Stomach (tissue), 9 donors: Measurements from ENCODE around the gene TMCC1. TPM values are rescaled to one million over a fixed set of nuclear protein-coding genes. Genes with fewer than 3 reads are reported as not detected.
A peak's percentile ranks its signal among the peaks of the same experiment; 100 is the strongest.

ENCODE experiments used
- DNase-seq, 2 donors: peaks; one replicate each; pipeline versions ENCODE4 v3.0.0 to v3.0.0-alpha.2; 2013 to 2019
- H3K27ac ChIP-seq, 5 donors: fragments of 200-600 bp in 4 of 5; sonication (generic) in 4 of 5; one replicate each; pipeline ENCODE4 v1.5.1; 2013 to 2019; ENCODE audit warnings: mild to moderate bottlenecking in 1 of 5, moderate library complexity in 1 of 5
- H3K27me3 ChIP-seq, 3 donors: fragments of 200-600 bp; sonication (generic); one replicate each; pipeline ENCODE4 v1.5.1; 2017 to 2019; ENCODE audit warnings: mixed run types in 1 of 3
- H3K36me3 ChIP-seq, 4 donors: fragments of 200-600 bp; sonication (generic); 1 replicate in 3 of 4; 2 replicates in 1 of 4; pipeline ENCODE4 v1.5.1; 2016 to 2019
- H3K4me1 ChIP-seq, 4 donors: fragments of 200-600 bp; sonication (generic); one replicate each; pipeline ENCODE4 v1.5.1; 2016 to 2019
- H3K4me3 ChIP-seq, 4 donors: fragments of 200-600 bp; sonication (generic) in 3 of 4; one replicate each; pipeline ENCODE4 v1.5.1; 2016 to 2019; ENCODE audit warnings: mild to moderate bottlenecking in 1 of 4
- H3K9me3 ChIP-seq, 4 donors: fragments of 200-600 bp; sonication (generic); one replicate each; pipeline ENCODE4 v1.5.1; 2016 to 2019
- EP300 ChIP-seq: sonication (generic); formaldehyde crosslinking; IDR thresholded peaks from one replicate; pipeline ENCODE4 v1.6.1; 2017; ENCODE audit warnings: antibody characterized with exemption
- POLR2A ChIP-seq, 4 donors: fragments of 450-650 bp; IDR thresholded peaks; one replicate each; pipeline ENCODE4 v1.6.1; 2016; ENCODE audit warnings: antibody characterized with exemption in 4 of 4, control low read depth in 2 of 4, mild to moderate bottlenecking in 1 of 4, moderate library complexity in 1 of 4
- POLR2AphosphoS5 ChIP-seq, 3 donors: sonication (generic); formaldehyde crosslinking; IDR thresholded peaks; one replicate each; pipeline ENCODE4 v1.6.1; 2016; ENCODE audit warnings: antibody characterized with exemption in 3 of 3
- WGBS, 5 donors: extraction: QIAGEN DNeasy Blood & Tissue Kit in 3 of 5; methylation state at CpG; one replicate each; pipeline versions ENCODE4 v1.1.5 to v1.1.7; 2013 to 2018; 5-methylcytosine and 5-hydroxymethylcytosine counted together
- intact Hi-C: fragments of 100-400 bp; cut with DNase I; formaldehyde crosslinking; loops from one replicate; pipeline ENCODE4 v1.15.1; 2023; ENCODE audit warnings: low total_unique reads
- polyA plus RNA-seq, 3 donors: library from polyadenylated mRNA; stranded (reverse); fragments of 200-250 nt; gene quantifications; one replicate each; pipeline ENCODE4 v1.2.3, GENCODE V29; 2013
- total RNA-seq, 5 donors: library from RNA; depleted of rRNA; stranded (reverse); fragments of >200 nt; gene quantifications; one replicate each; pipeline versions ENCODE4 v1.1.0 to v1.2.3, GENCODE V29; 2014 to 2016
- TF ChIP-seq, protein P1 (sequence below), 7 experiments: fragments of 450-650 bp in 4 of 7; fragments of 200-600 bp in 3 of 7; sonication (generic) in 3 of 7; IDR thresholded peaks; one replicate each; pipeline ENCODE4 v1.5.1; 2016 to 2019; ENCODE audit warnings: antibody characterized with exemption in 7 of 7, control low read depth in 2 of 7, mild to moderate bottlenecking in 1 of 7
- donor health status: healthy with polysubstance abuse.
- donor health status: Bipolar disorder and iron deficiency.
- donor health status: healthy.

Gene TMCC1
- total and polyA plus RNA-seq, 8 donors, result 5.0 to 26.6 (median 9.3) TPM

DNA sequence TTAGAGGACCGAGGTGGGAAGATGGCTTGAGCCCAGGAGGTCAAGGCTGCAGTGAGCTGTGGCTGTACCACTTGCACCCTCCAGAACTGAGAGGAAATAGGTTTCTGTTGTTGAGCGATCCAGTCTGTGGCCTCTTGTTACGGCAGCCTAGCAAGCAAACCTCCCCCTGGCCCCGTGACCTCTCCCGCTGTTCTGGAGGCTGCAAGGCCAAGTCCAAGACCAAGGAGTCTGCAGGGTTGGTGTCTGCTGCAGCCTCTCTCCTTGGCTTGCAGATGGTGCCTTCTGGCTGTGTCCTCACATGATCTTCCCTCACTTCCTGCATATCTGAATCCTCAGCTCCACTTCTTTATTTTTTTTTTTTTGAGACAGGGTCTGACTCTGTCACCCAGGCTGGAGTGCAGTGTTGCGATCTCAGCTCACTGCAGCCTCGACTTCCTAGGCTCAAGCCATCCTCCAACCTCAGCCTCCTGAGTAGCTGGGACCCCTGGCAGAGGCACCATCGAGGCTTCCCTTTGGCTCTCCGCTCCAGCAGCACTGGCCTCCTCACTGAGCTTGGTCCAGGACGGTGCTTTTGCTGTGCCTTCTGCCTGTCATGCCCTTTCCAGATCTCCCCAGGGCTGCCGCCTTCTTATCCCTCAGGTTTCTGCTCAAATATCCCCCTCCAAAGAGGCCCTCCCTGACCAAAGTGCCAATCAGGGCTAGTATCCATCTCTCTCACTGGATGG, 269.0 kb downstream of the TMCC1 start:
- WGBS, 5 donors, result 69 to 81% (median 80%) methylated on average over 10 to 11 of the region's 11 CpGs
- no peaks in the 10 kb centered on the region for H3K27me3 ChIP-seq

DNA sequence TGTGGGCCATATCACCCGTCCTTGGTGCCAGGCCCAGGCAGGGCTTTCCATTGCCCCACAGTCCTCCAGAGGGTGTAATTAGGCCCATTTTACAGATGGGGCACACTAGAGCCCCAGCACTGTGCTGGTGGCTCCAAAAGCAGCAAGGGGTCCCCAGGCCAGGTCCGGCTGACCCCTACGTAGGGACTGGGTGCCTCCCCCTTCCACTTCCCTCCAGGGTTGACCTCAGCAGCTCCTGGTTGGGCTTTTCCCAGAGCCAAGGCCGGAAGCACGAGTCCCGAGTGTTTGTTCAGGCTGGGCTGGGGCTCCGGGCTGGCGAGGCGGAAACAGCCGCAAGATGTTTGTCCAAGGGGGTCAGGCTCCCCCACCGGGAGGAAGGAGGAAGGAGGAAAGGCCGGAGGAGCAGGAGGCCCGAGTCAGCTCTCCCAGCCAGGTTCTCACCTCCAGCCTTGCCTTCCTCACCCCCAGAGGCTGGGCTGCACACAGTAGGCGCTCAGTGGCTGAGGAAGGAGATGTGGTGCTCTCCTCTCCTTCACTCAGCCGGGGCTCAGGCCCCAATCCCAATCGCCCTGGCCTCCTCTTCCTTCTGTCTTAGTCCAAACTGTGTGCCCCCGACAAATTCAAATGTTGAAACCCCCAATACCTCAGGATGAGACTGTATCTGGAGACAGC, 269.9 kb downstream of the TMCC1 start:
- DNase-seq, result peak; percentile 80 to 92
- Histone ChIP-seq H3K27ac (peak overlapping the region; percentile 49 to 99 (median 97)), H3K4me3 (no peak overlapping the region), H3K36me3 (no peaks in the 10 kb centered on the region), H3K4me1 (peaks cover 60 to 87% (median 72%) of the 10 kb centered on the region in 4 donors), H3K27me3 (no peaks in the 10 kb centered on the region), H3K9me3 (no peaks in the 10 kb centered on the region)
- intact Hi-C loops, result no loop called here
- TF ChIP-seq, protein P1, sequence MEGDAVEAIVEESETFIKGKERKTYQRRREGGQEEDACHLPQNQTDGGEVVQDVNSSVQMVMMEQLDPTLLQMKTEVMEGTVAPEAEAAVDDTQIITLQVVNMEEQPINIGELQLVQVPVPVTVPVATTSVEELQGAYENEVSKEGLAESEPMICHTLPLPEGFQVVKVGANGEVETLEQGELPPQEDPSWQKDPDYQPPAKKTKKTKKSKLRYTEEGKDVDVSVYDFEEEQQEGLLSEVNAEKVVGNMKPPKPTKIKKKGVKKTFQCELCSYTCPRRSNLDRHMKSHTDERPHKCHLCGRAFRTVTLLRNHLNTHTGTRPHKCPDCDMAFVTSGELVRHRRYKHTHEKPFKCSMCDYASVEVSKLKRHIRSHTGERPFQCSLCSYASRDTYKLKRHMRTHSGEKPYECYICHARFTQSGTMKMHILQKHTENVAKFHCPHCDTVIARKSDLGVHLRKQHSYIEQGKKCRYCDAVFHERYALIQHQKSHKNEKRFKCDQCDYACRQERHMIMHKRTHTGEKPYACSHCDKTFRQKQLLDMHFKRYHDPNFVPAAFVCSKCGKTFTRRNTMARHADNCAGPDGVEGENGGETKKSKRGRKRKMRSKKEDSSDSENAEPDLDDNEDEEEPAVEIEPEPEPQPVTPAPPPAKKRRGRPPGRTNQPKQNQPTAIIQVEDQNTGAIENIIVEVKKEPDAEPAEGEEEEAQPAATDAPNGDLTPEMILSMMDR (IDR thresholded peaks at IDR 0.05), result no peak
- peak; percentile 6 to 85 (median 20) for TF ChIP-seq POLR2AphosphoS5 (IDR thresholded peaks at IDR 0.05)
- 24 to 55% (median 37%) methylated on average over 15 to 17 of the region's 17 CpGs for WGBS, 5 donors

More for the DNA sequence above, 269.0 kb downstream of the TMCC1 start:
- TF ChIP-seq POLR2AphosphoS5 (IDR thresholded peaks at IDR 0.05) (no peak), POLR2A (IDR thresholded peaks at IDR 0.05) (no peak), EP300 (no peak)
- TF ChIP-seq, protein P1 (IDR thresholded peaks at IDR 0.05), result no peak
- no peak overlapping the region for H3K4me3 ChIP-seq
- intact Hi-C loops, result no loop called here
- DNase-seq, result no peak
- H3K9me3 ChIP-seq, result no peaks in the 10 kb centered on the region
- peak overlapping the region; percentile 72 to 99 (median 97) for H3K27ac ChIP-seq
- peaks cover 60 to 80% (median 70%) of the 10 kb centered on the region in 4 donors for H3K4me1 ChIP-seq
- no peaks in the 10 kb centered on the region for H3K36me3 ChIP-seq

DNA sequence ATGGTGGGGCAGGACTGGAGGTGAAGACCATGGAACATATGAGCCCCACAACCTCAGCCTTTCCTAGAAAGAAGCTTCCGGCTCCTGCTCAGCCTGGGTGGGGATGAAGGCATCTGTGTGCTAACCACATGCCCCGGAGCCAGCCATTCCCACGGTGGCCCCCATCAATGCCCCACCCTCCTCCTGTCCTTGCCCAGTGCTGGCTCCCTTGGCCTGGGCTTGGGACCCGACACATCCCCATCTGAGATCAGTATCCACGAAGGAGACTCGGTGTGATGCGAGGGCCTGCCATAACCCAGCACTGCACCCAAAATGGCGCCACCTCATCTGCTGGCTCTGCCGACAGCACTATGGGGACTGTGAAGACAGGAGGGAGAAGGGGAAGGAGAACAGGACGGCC, 270.6 kb downstream of the TMCC1 start:
- TF ChIP-seq, protein P1 (IDR thresholded peaks at IDR 0.05), result no peak
- peak overlapping the region; percentile 49 to 99 (median 97) for H3K27ac ChIP-seq
- H3K4me3 ChIP-seq, result no peak overlapping the region
- 76 to 89% (median 82%) methylated on average over 10 of the region's 10 CpGs for WGBS, 5 donors
- H3K9me3 ChIP-seq, result no peaks in the 10 kb centered on the region
- intact Hi-C loops, result no loop called here
- DNase-seq, result no peak
- H3K36me3 ChIP-seq, result no peaks in the 10 kb centered on the region
- H3K27me3 ChIP-seq, result no peaks in the 10 kb centered on the region
- peaks cover 54 to 85% (median 68%) of the 10 kb centered on the region in 4 donors for H3K4me1 ChIP-seq

DNA sequence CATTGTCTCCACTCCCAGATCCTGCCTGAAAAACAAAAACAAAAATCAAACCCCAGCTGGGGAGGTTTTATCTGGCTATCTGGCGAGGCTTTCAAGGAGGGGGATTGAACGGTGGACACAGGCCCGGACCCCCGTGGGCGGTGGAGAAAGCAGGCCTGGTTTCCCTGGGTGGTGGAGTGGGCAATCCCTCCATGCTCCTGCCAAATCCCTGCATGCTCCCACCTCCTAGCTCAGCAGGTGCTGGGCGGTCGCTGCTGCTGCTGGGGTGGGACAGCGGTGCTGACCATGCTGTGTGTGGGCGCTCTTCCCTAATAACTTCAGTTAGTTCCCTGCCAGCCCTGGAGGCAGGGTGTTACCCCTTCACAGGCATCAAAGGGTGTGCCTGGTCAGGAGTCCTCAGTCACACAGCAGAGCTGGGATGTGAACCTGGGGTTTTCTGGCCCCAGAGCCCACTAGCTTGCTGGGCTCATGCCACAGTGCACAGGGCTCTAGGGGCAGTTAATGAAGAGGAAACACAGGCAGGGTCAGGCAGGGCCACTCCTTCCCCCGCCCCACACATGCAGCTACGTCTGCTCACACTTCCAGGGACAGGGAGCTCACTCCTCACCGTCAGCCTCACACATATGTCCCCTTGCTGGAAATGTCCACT, 271.2 kb downstream of the TMCC1 start:
- TF ChIP-seq POLR2AphosphoS5 (IDR thresholded peaks at IDR 0.05), result no peak
- no peak for TF ChIP-seq EP300
- TF ChIP-seq, protein P1 (IDR thresholded peaks at IDR 0.05), result no peak
- TF ChIP-seq POLR2A (IDR thresholded peaks at IDR 0.05), result no peak
- no peaks in the 10 kb centered on the region for H3K27me3 ChIP-seq
- intact Hi-C loops, result no loop called here
- H3K36me3 ChIP-seq, result no peaks in the 10 kb centered on the region
- H3K4me1 ChIP-seq, result peaks cover 50 to 79% (median 64%) of the 10 kb centered on the region in 4 donors
- WGBS, 5 donors, result 56 to 68% (median 58%) methylated on average over 10 to 12 of the region's 12 CpGs
- no peak overlapping the region for H3K4me3 ChIP-seq
- H3K27ac ChIP-seq, result peak overlapping the region; percentile 11 to 99 (median 97)
- no peak for DNase-seq
- no peaks in the 10 kb centered on the region for H3K9me3 ChIP-seq
